Ovary (tissue), 3 donors: ENCODE results near the gene MBD5.

Source experiments
- CTCF ChIP-seq, 3 donors: fragments of 450-650 bp in 2 of 3; fragments of 200-600 bp in 1 of 3; IDR thresholded peaks; one replicate each; pipeline versions ENCODE4 v1.5.1 to v1.8.0; 2016 to 2022; ENCODE audit warnings: antibody characterized with exemption in 3 of 3, mild to moderate bottlenecking in 1 of 3
- EP300 ChIP-seq: sonication (generic); formaldehyde crosslinking; IDR thresholded peaks from one replicate; pipeline ENCODE4 v1.6.1; 2017; ENCODE audit warnings: antibody characterized with exemption
- POLR2A ChIP-seq: fragments of 450-650 bp; IDR thresholded peaks from one replicate; pipeline ENCODE4 v1.6.1; 2017; ENCODE audit warnings: antibody characterized with exemption, mild to moderate bottlenecking, moderate library complexity
- donor health status: DM: no; HTN: no; CAD: no.

- no peak for TF ChIP-seq CTCF (IDR thresholded peaks at IDR 0.05)
- no peak for TF ChIP-seq POLR2A
- no peak for TF ChIP-seq EP300
These were observed 521.7 kb downstream of the MBD5 start for GRCh38 chr2:148542614-148543013.
